Ishikawa (cell line): ENCODE data around the gene SREBF1.

Source experiments
- CEBPB ChIP-seq: IDR thresholded peaks from 2 replicates; pipeline ENCODE4 v1.6.1; 2012
- CREB1 ChIP-seq: IDR thresholded peaks from 2 replicates; pipeline ENCODE4 v1.6.1; 2012; ENCODE audit warnings: low read depth
- EGR1 ChIP-seq: IDR thresholded peaks from 2 replicates; pipeline ENCODE4 v1.6.1; 2012
- EP300 ChIP-seq: IDR thresholded peaks from 2 replicates; pipeline ENCODE4 v1.6.1; 2012; ENCODE audit warnings: borderline replicate concordance
- FOXM1 ChIP-seq: IDR thresholded peaks from 2 replicates; pipeline ENCODE4 v1.6.1; 2012; ENCODE audit warnings: low read depth, borderline replicate concordance
- NFIC ChIP-seq: IDR thresholded peaks from 2 replicates; pipeline ENCODE4 v1.6.1; 2012
- RAD21 ChIP-seq: IDR thresholded peaks from 2 replicates; pipeline ENCODE4 v1.6.1; 2012; ENCODE audit warnings: low read depth
- TAF1 ChIP-seq: IDR thresholded peaks from 2 replicates; pipeline ENCODE4 v1.6.1; 2012; ENCODE audit warnings: low read depth, mild to moderate bottlenecking
- TCF12 ChIP-seq: IDR thresholded peaks from 2 replicates; pipeline ENCODE4 v1.6.1; 2012; ENCODE audit warnings: low read depth
- TEAD4 ChIP-seq: IDR thresholded peaks from 2 replicates; pipeline ENCODE4 v1.6.1; 2012
- USF1 ChIP-seq: IDR thresholded peaks from 2 replicates; pipeline ENCODE4 v1.6.1; 2012
- YY1 ChIP-seq: IDR thresholded peaks from 2 replicates; pipeline ENCODE4 v1.6.1; 2012; ENCODE audit warnings: low read depth
- ZBTB7A ChIP-seq: IDR thresholded peaks from 2 replicates; pipeline ENCODE4 v1.6.1; 2012; ENCODE audit warnings: low read depth
- TF ChIP-seq, protein P1 (sequence below): IDR thresholded peaks from 2 replicates; pipeline ENCODE4 v1.6.1; 2012; ENCODE audit warnings: low read depth, mild to moderate bottlenecking
- TF ChIP-seq, protein P2 (sequence below): IDR thresholded peaks from 2 replicates; pipeline ENCODE4 v1.6.1; 2012

Gene SREBF1

GRCh38 chr17:17795946-17796786 lies 40.6 kb downstream of the SREBF1 start:
- TF ChIP-seq EGR1 (no peak), CEBPB (no peak), CREB1 (no peak), TCF12 (no peak), TEAD4 (no peak), USF1 (no peak), FOXM1 (no peak), RAD21 (no peak), NFIC (no peak), TAF1 (no peak), YY1 (no peak), ZBTB7A (no peak), EP300 (no peak)
- TF ChIP-seq, protein P1, sequence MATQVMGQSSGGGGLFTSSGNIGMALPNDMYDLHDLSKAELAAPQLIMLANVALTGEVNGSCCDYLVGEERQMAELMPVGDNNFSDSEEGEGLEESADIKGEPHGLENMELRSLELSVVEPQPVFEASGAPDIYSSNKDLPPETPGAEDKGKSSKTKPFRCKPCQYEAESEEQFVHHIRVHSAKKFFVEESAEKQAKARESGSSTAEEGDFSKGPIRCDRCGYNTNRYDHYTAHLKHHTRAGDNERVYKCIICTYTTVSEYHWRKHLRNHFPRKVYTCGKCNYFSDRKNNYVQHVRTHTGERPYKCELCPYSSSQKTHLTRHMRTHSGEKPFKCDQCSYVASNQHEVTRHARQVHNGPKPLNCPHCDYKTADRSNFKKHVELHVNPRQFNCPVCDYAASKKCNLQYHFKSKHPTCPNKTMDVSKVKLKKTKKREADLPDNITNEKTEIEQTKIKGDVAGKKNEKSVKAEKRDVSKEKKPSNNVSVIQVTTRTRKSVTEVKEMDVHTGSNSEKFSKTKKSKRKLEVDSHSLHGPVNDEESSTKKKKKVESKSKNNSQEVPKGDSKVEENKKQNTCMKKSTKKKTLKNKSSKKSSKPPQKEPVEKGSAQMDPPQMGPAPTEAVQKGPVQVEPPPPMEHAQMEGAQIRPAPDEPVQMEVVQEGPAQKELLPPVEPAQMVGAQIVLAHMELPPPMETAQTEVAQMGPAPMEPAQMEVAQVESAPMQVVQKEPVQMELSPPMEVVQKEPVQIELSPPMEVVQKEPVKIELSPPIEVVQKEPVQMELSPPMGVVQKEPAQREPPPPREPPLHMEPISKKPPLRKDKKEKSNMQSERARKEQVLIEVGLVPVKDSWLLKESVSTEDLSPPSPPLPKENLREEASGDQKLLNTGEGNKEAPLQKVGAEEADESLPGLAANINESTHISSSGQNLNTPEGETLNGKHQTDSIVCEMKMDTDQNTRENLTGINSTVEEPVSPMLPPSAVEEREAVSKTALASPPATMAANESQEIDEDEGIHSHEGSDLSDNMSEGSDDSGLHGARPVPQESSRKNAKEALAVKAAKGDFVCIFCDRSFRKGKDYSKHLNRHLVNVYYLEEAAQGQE, result no peak
- TF ChIP-seq, protein P2, sequence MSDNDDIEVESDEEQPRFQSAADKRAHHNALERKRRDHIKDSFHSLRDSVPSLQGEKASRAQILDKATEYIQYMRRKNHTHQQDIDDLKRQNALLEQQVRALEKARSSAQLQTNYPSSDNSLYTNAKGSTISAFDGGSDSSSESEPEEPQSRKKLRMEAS, result no peak

GRCh38 chr17:17795296-17795695 lies 41.5 kb downstream of the SREBF1 start:
- TF ChIP-seq EGR1 (no peak), ZBTB7A (no peak), CREB1 (no peak), USF1 (no peak), CEBPB (no peak)
- TF ChIP-seq, protein P1, result no peak
- TF ChIP-seq, protein P2, result no peak

DNA sequence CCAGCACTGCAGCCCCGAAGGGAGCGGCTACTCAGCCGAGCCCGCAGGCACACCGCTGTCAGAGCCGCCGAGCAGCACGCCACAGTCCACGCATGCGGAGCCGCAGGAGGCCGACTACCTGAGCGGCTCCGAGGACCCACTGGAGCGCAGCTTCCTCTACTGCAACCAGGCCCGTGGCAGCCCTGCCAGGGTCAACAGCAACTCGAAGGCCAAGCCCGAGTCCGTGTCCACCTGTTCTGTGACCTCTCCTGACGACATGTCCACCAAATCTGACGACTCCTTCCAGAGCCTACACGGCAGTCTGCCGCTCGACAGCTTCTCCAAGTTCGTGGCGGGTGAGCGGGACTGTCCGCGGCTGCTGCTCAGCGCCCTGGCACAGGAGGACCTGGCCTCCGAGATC lies 42.4 kb downstream of the SREBF1 start:
- TF ChIP-seq EGR1, result no peak
- TF ChIP-seq EP300, result no peak
- no peak for TF ChIP-seq TEAD4
- TF ChIP-seq USF1, result no peak
- no peak for TF ChIP-seq TAF1
- TF ChIP-seq ZBTB7A, result no peak
- TF ChIP-seq TCF12, result no peak

GRCh38 chr17:17793378-17794214 lies 43.2 kb downstream of the SREBF1 start:
- TF ChIP-seq, protein P1, result no peak
- TF ChIP-seq ZBTB7A, result no peak
- TF ChIP-seq, protein P2, result no peak
- TF ChIP-seq EGR1, result no peak
- no peak for TF ChIP-seq TEAD4
- TF ChIP-seq RAD21, result no peak
- TF ChIP-seq TCF12, result no peak
- no peak for TF ChIP-seq FOXM1
- TF ChIP-seq EP300, result no peak
- no peak for TF ChIP-seq YY1
- no peak for TF ChIP-seq TAF1
- TF ChIP-seq NFIC, result no peak
- no peak for TF ChIP-seq CEBPB
